Stimulated activated CD4-positive, alpha-beta T cell treated with anti-CD3 and anti-CD28 coated beads, Interleukin-15, amount 100 ng/mL, for 48 hours (primary cell): Measurements from ENCODE around the gene RGL4.

ENCODE experiments used
- DNase-seq, 2 donors: peaks; one replicate each; pipeline ENCODE4 v3.0.0-alpha.2; 2020; ENCODE audit warnings: low read depth in 2 of 2

The RGL4 gene

GRCh38 chr22:23742505-23743264 is 51.9 kb downstream of the RGL4 start:
- no peak for DNase-seq

- DNase-seq = no peak
Measured at GRCh38 chr22:23743303-23743705, 52.5 kb downstream of the RGL4 start.

DNA sequence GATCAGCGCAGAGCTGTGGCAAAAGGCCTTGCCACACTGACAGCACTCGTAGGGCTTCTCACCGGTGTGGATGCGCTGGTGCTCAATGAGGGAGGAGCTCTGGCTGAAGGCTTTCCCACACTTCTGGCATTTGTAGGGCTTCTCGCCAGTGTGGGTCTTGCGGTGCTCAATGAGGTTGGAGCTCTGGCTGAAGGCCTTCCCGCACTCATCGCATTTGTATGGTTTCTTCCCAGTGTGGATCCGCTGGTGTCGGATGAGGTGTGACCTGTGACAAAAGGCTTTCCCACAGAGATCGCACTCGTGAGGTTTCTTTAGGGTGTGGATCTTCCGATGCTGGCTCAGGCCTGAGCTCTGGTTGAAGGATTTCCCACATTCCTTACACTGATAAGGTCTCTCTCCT is 53.2 kb downstream of the RGL4 start:
- no peak for DNase-seq

- DNase-seq = no peak
Measured at GRCh38 chr22:23744485-23744884, 53.7 kb downstream of the RGL4 start.

- DNase-seq = no peak
Measured at GRCh38 chr22:23745791-23746190, 55.0 kb downstream of the RGL4 start.
